HepG2 (cell line): ENCODE measurements around the gene PALMD. TPM values are rescaled to one million over a fixed set of nuclear protein-coding genes. Genes with fewer than 3 reads are reported as not detected.

ENCODE experiments used
- CBX2 ChIP-seq, 2 experiments: fragments of 200-600 bp in 1 of 2; sonication (generic); formaldehyde crosslinking in 1 of 2; IDR thresholded peaks; 2 replicates each; pipeline versions ENCODE4 v1.7.0 to v1.8.1; 2018 to 2022; ENCODE audit warnings: low read depth in 2 of 2, low read length in 1 of 2, mild to moderate bottlenecking in 1 of 2, missing genetic modification reagents in 1 of 2
- CREM ChIP-seq, 2 experiments: sonication (generic) in 1 of 2; formaldehyde crosslinking in 1 of 2; IDR thresholded peaks; 2 replicates each; pipeline versions ENCODE4 v1.4.0 to v1.6.1; 2016 to 2020; ENCODE audit warnings: antibody characterized with exemption in 1 of 2, mild to moderate bottlenecking in 1 of 2, missing genetic modification reagents in 1 of 2
- IRF2 ChIP-seq: IDR thresholded peaks from 2 replicates; pipeline ENCODE4 v1.6.1; 2018; ENCODE audit warnings: missing genetic modification reagents, missing compliant biosample characterization
- ISX ChIP-seq: sonication (generic); formaldehyde crosslinking; conservative IDR thresholded peaks from 2 replicates; pipeline ENCODE4 v1.5.0; 2020; ENCODE audit warnings: missing genetic modification reagents
- KDM5B ChIP-seq: sonication (generic); formaldehyde crosslinking; IDR thresholded peaks from 2 replicates; pipeline ENCODE4 v1.4.0; 2020; ENCODE audit warnings: missing genetic modification reagents, mild to moderate bottlenecking, borderline replicate concordance
- MAFG ChIP-seq: sonication (generic); formaldehyde crosslinking; IDR thresholded peaks from 2 replicates; pipeline ENCODE4 v1.5.1; 2020; ENCODE audit warnings: mild to moderate bottlenecking, missing genetic modification reagents
- MIER2 ChIP-seq: IDR thresholded peaks from 2 replicates; pipeline ENCODE4 v1.6.1; 2016; ENCODE audit warnings: missing biosample characterization, missing genetic modification reagents
- NCOA2 ChIP-seq: sonication (generic); formaldehyde crosslinking; IDR thresholded peaks from 2 replicates; pipeline ENCODE4 v1.8.0; 2022; ENCODE audit warnings: inconsistent platforms
- NR2F1 ChIP-seq, 2 experiments: fragments of 450-650 bp in 1 of 2; formaldehyde crosslinking in 1 of 2; IDR thresholded peaks; 2 replicates each; pipeline versions ENCODE4 v1.5.0 to v1.6.1; 2016 to 2020; ENCODE audit warnings: mild to moderate bottlenecking in 1 of 2, missing compliant biosample characterization in 1 of 2, missing genetic modification reagents in 1 of 2, moderate library complexity in 1 of 2
- POLR2A ChIP-seq, 2 experiments: IDR thresholded peaks; 2 replicates each; pipeline ENCODE4 v1.6.1; 2011; ENCODE audit warnings: low read depth in 2 of 2, low read length in 2 of 2, mild to moderate bottlenecking in 1 of 2, moderate library complexity in 1 of 2; ENCODE audit not compliant: insufficient read depth in 1 of 2
- RARA ChIP-seq: IDR thresholded peaks from 2 replicates; pipeline ENCODE4 v1.6.1; 2016; ENCODE audit warnings: missing genetic modification reagents, missing compliant biosample characterization
- RXRA ChIP-seq: sonication (generic); formaldehyde crosslinking; IDR thresholded peaks from 2 replicates; pipeline ENCODE4 v1.5.1; 2020; ENCODE audit warnings: missing genetic modification reagents
- SMAD9 ChIP-seq: sonication (generic); formaldehyde crosslinking; IDR thresholded peaks from 2 replicates; pipeline ENCODE4 v1.5.1; 2020; ENCODE audit warnings: mild to moderate bottlenecking, missing genetic modification reagents
- SNAPC5 ChIP-seq: sonication (generic); formaldehyde crosslinking; IDR thresholded peaks from 2 replicates; pipeline ENCODE4 v1.8.1; 2023; ENCODE audit warnings: mild to moderate bottlenecking, missing genetic modification reagents, borderline replicate concordance
- SRSF1 ChIP-seq: fragments of 200-400 bp; formaldehyde crosslinking; optimal IDR thresholded peaks from 2 replicates; pipeline ENCODE3; 2017; ENCODE audit warnings: mild to moderate bottlenecking, low read depth, low read length, moderate library complexity
- SRSF9 ChIP-seq: fragments of 200-400 bp; formaldehyde crosslinking; IDR thresholded peaks from 2 replicates; pipeline ENCODE4 v1.6.1; 2018; ENCODE audit warnings: borderline replicate concordance, mild to moderate bottlenecking, low read depth, low read length; ENCODE audit not compliant: insufficient read depth, poor library complexity, severe bottlenecking
- TEAD2 ChIP-seq: sonication (generic); formaldehyde crosslinking; IDR thresholded peaks from 2 replicates; pipeline ENCODE4 v1.9.0; 2021; ENCODE audit warnings: missing genetic modification reagents
- ZMYM3 ChIP-seq: sonication (generic); formaldehyde crosslinking; IDR thresholded peaks from 2 replicates; pipeline ENCODE4 v1.5.1; 2020; ENCODE audit warnings: mild to moderate bottlenecking, missing genetic modification reagents
- ZNF142 ChIP-seq: sonication (generic); formaldehyde crosslinking; IDR thresholded peaks from 2 replicates; pipeline ENCODE4 v1.4.0; 2020; ENCODE audit warnings: missing genetic modification reagents
- ZNF232 ChIP-seq: sonication (generic); formaldehyde crosslinking; IDR thresholded peaks from 2 replicates; pipeline ENCODE4 v1.4.0; 2020; ENCODE audit warnings: missing genetic modification reagents, borderline replicate concordance
- ZNF629 ChIP-seq: sonication (generic); formaldehyde crosslinking; conservative IDR thresholded peaks from 2 replicates; pipeline ENCODE4 v1.5.0; 2020; ENCODE audit warnings: missing genetic modification reagents
- ZNF678 ChIP-seq: sonication (generic); formaldehyde crosslinking; IDR thresholded peaks from 2 replicates; pipeline ENCODE4 v1.4.0; 2020; ENCODE audit warnings: mild to moderate bottlenecking, missing genetic modification reagents
- ZNF772 ChIP-seq: sonication (generic); formaldehyde crosslinking; IDR thresholded peaks from 2 replicates; pipeline ENCODE4 v1.5.0; 2020; ENCODE audit warnings: mild to moderate bottlenecking, missing genetic modification reagents
- ZNF800 ChIP-seq: sonication (generic); formaldehyde crosslinking; IDR thresholded peaks from 2 replicates; pipeline ENCODE4 v1.4.0; 2020; ENCODE audit warnings: missing genetic modification reagents
- ZNF841 ChIP-seq: sonication (generic); formaldehyde crosslinking; IDR thresholded peaks from 2 replicates; pipeline ENCODE4 v1.8.1; 2023; ENCODE audit warnings: missing genetic modification reagents, borderline replicate concordance
- polyA plus RNA-seq, 8 experiments: library from polyadenylated mRNA; depleted of rRNA in 3 of 8; stranded (reverse) in 7 of 8; unstranded in 1 of 8; fragments of >200 nt; fragmentation: Illumina TruSeq in 4 of 8; extraction: Trizol in 4 of 8; gene quantifications; 2 replicates each; pipeline versions ENCODE4 v1.2.1 to v1.2.3, GENCODE V29; 2011 to 2016; ENCODE audit warnings: low read depth in 4 of 8, missing spikeins in 1 of 8, mixed read lengths in 1 of 8; ENCODE audit not compliant: insufficient read depth in 1 of 8
- total RNA-seq, 5 experiments: library from RNA; depleted of rRNA; stranded (reverse); fragments of >200 nt; fragmentation: Illumina TruSeq; extraction: Trizol; gene quantifications; 2 replicates each; pipeline ENCODE4 v1.2.3, GENCODE V29; 2016; ENCODE audit warnings: low read depth in 1 of 5

PALMD gene
- total and polyA plus RNA-seq, 2 of the 13 experiments (the other 11 are each of a cell fraction or from before 2014, with no cell fraction given), result 5.5 to 31.1 TPM

GRCh38 chr1:99645203-99645602 lies 710 bp upstream of the PALMD start (continued):
- TF ChIP-seq ZNF678 (no peak), KDM5B (CRISPR knock-in tag) (no peak), MAFG (CRISPR knock-in tag) (no peak), ZMYM3 (no peak), ZNF629 (no peak), NR2F1 (CRISPR knock-in tag; IDR thresholded peaks at IDR 0.05) (peak; percentile 31 to 45; a peak in 2 of 4 replicates), CBX2 (IDR thresholded peaks at IDR 0.05; ENCODE audit: low read depth, low read length) (no peak), CBX2 (CRISPR knock-in tag; IDR thresholded peaks at IDR 0.05; ENCODE audit: low read depth) (no peak), RARA (CRISPR knock-in tag) (peak; percentile 75), IRF2 (CRISPR knock-in tag) (0 out of 2 replicates have a peak, but pooled peaks have one; percentile 26), SNAPC5 (no peak), NCOA2 (CRISPR knock-in tag) (peak; percentile 31; the same call in 1 of the 2 replicates), ZNF142 (CRISPR knock-in tag) (no peak), SMAD9 (no peak), ZNF800 (CRISPR knock-in tag) (no peak), SRSF1 (no peak), TEAD2 (CRISPR knock-in tag) (no peak), SRSF9 (no peak), ZNF232 (CRISPR knock-in tag) (no peak), ZNF772 (CRISPR knock-in tag) (no peak), POLR2A (IDR thresholded peaks at IDR 0.05; ENCODE audit: insufficient read depth in 1 of 2, low read depth in 2 of 2, low read length in 2 of 2) (no peak), RXRA (CRISPR knock-in tag) (peak; percentile 20; the same call in 1 of the 2 replicates), ZNF841 (CRISPR knock-in tag) (no peak), ISX (CRISPR knock-in tag) (no peak), MIER2 (CRISPR knock-in tag) (no peak), CREM (IDR thresholded peaks at IDR 0.05) (no peak), CREM (CRISPR knock-in tag; IDR thresholded peaks at IDR 0.05) (no peak)
